H1 (cell line): ENCODE measurements around the gene ARV1. TPM values are rescaled to one million over a fixed set of nuclear protein-coding genes. Genes with fewer than 3 reads are reported as not detected.

ENCODE experiments used
- CTCF ChIA-PET: fragments of 300-600 bp; sonication (Branson Sonifier 250); formaldehyde crosslinking; loops from one replicate; lab custom pipeline; 2021; ENCODE audit not compliant: partially characterized antibody; lab: Charles Lee
- POLR2A ChIA-PET: fragments of 300-600 bp; sonication (Branson Sonifier 250); formaldehyde crosslinking; loops from one replicate; lab custom pipeline; 2021; ENCODE audit warnings: inconsistent platforms; ENCODE audit not compliant: partially characterized antibody; lab: Charles Lee
- DNase-seq, 2 experiments: peaks; one replicate each; pipeline versions ENCODE4 v3.0.0 to v3.0.0-alpha.2; 2010 to 2022; ENCODE audit warnings: low spot score in 2 of 2, low read depth in 1 of 2, mixed read lengths in 1 of 2
- FAIRE-seq: peaks from 2 replicates; lab custom pipeline; 2011; peaks lifted over from hg19 to GRCh38; lab: Jason Lieb, UNC
- H2AFZ ChIP-seq: 2 replicates; pipeline ENCODE4 v1.8.1; 2012; ENCODE audit warnings: low read length, inconsistent platforms
- H2AK5ac ChIP-seq: 2 replicates; pipeline ENCODE4 v1.6.1; 2013; ENCODE audit warnings: low read depth, low read length
- H2BK120ac ChIP-seq: replicated peaks from 2 replicates; pipeline ENCODE3; 2013; ENCODE audit warnings: low read depth, low read length, inconsistent platforms
- H2BK12ac ChIP-seq: 2 replicates; pipeline ENCODE4 v1.6.1; 2013; ENCODE audit warnings: low read depth, low read length
- H2BK15ac ChIP-seq: 2 replicates; pipeline ENCODE4 v1.6.1; 2013; ENCODE audit warnings: low read length
- H2BK20ac ChIP-seq: 2 replicates; pipeline ENCODE4 v1.6.1; 2013; ENCODE audit warnings: low read length
- H2BK5ac ChIP-seq: 2 replicates; pipeline ENCODE4 v1.6.1; 2013; ENCODE audit warnings: low read depth, low read length
- H3K14ac ChIP-seq: 2 replicates; pipeline ENCODE4 v1.6.1; 2013; ENCODE audit warnings: inconsistent platforms; ENCODE audit not compliant: insufficient read length
- H3K18ac ChIP-seq: 2 replicates; pipeline ENCODE4 v1.6.1; 2013; ENCODE audit warnings: low read length; ENCODE audit errors: extremely low read depth
- H3K23ac ChIP-seq: 2 replicates; pipeline ENCODE4 v1.6.1; 2013; ENCODE audit warnings: inconsistent platforms; ENCODE audit not compliant: insufficient read length
- H3K23me2 ChIP-seq: 2 replicates; pipeline ENCODE4 v1.6.1; 2013; ENCODE audit warnings: low read depth, low read length
- H3K27ac ChIP-seq: 2 replicates; pipeline ENCODE4 v1.6.1; 2011; ENCODE audit warnings: low read depth, low read length, inconsistent platforms
- H3K27me3 ChIP-seq, 4 experiments: replicated peaks in 1 of 4; 1 replicate in 1 of 4; 2 replicates in 3 of 4; pipeline versions ENCODE4 v1.6.1 to v1.8.1; 2011 to 2013; ENCODE audit warnings: low read length in 3 of 4, mild to moderate bottlenecking in 3 of 4, inconsistent platforms in 2 of 4, mixed read lengths in 2 of 4, moderate library complexity in 1 of 4; ENCODE audit not compliant: control insufficient read depth in 3 of 4, insufficient read depth in 3 of 4; ENCODE audit errors: extremely low read depth in 1 of 4
- H3K36me3 ChIP-seq, 4 experiments: 2 replicates each; pipeline versions ENCODE4 v1.6.1 to v1.8.1; 2011 to 2013; ENCODE audit warnings: mild to moderate bottlenecking in 4 of 4, low read length in 3 of 4, moderate library complexity in 2 of 4, control low read depth in 1 of 4, inconsistent platforms in 1 of 4; ENCODE audit not compliant: insufficient read depth in 4 of 4, control insufficient read depth in 2 of 4
- H3K4ac ChIP-seq: replicated peaks from 2 replicates; pipeline ENCODE3; 2013; ENCODE audit warnings: low read length, low read depth, mixed read lengths, inconsistent platforms; ENCODE audit not compliant: insufficient read length
- H3K4me1 ChIP-seq, 4 experiments: replicated peaks in 1 of 4; 1 replicate in 1 of 4; 2 replicates in 3 of 4; pipeline versions ENCODE4 v1.6.1 to v1.8.1; 2011 to 2013; ENCODE audit warnings: low read length in 3 of 4, inconsistent platforms in 2 of 4, mixed read lengths in 1 of 4; ENCODE audit not compliant: insufficient read depth in 4 of 4, control insufficient read depth in 3 of 4
- H3K4me2 ChIP-seq, 2 experiments: 2 replicates each; pipeline versions ENCODE4 v1.6.1 to v1.8.1; 2011 to 2013; ENCODE audit warnings: low read depth in 2 of 2, low read length in 2 of 2, control low read depth in 1 of 2, inconsistent platforms in 1 of 2, mild to moderate bottlenecking in 1 of 2; ENCODE audit not compliant: insufficient read depth in 1 of 2
- H3K4me3 ChIP-seq, 4 experiments: fragments of 200-600, 300-600 bp in 1 of 4; sonication (generic), shearing (Covaris generic), sonication (Bioruptor Twin) in 1 of 4; 2 replicates each; pipeline versions ENCODE4 v1.5.1 to v1.8.1; 2011 to 2016; ENCODE audit warnings: low read length in 4 of 4, low read depth in 3 of 4, control low read depth in 2 of 4, inconsistent platforms in 2 of 4, mild to moderate bottlenecking in 2 of 4, mixed read lengths in 1 of 4, moderate library complexity in 1 of 4; ENCODE audit not compliant: insufficient read depth in 2 of 4; ENCODE audit errors: extremely low read depth in 1 of 4
- H3K56ac ChIP-seq: replicated peaks from 2 replicates; pipeline ENCODE3; 2013; ENCODE audit warnings: low read depth, mild to moderate bottlenecking, mixed read lengths, low read length, inconsistent platforms; ENCODE audit not compliant: insufficient read length
- H3K79me1 ChIP-seq: 2 replicates; pipeline ENCODE4 v1.6.1; 2013; ENCODE audit warnings: low read depth, low read length, control low read depth
- H3K79me2 ChIP-seq, 2 experiments: 2 replicates each; pipeline versions ENCODE4 v1.6.1 to v1.8.1; 2012 to 2013; ENCODE audit warnings: low read length in 2 of 2, mild to moderate bottlenecking in 2 of 2, inconsistent platforms in 1 of 2; ENCODE audit not compliant: insufficient read depth in 2 of 2, control insufficient read depth in 1 of 2
- H3K9ac ChIP-seq, 4 experiments: replicated peaks in 1 of 4; 1 replicate in 1 of 4; 2 replicates in 3 of 4; pipeline versions ENCODE4 v1.6.1 to v1.8.1; 2011 to 2013; ENCODE audit warnings: low read depth in 3 of 4, low read length in 3 of 4, control low read depth in 2 of 4, mild to moderate bottlenecking in 2 of 4, moderate library complexity in 2 of 4, inconsistent platforms in 1 of 4; ENCODE audit errors: extremely low read depth in 1 of 4
- H3K9me3 ChIP-seq, 2 experiments: 2 replicates each; pipeline versions ENCODE4 v1.6.1 to v1.8.1; 2012 to 2013; ENCODE audit warnings: mild to moderate bottlenecking in 2 of 2, moderate library complexity in 2 of 2, control low read depth in 1 of 2, inconsistent platforms in 1 of 2, low read depth in 1 of 2, low read length in 1 of 2, mixed read lengths in 1 of 2; ENCODE audit not compliant: insufficient read depth in 2 of 2
- H4K20me1 ChIP-seq, 2 experiments: replicated peaks in 1 of 2; 2 replicates each; pipeline versions ENCODE3 to v1.8.1; 2011 to 2013; ENCODE audit warnings: inconsistent platforms in 2 of 2, low read length in 2 of 2, mild to moderate bottlenecking in 1 of 2; ENCODE audit not compliant: insufficient read depth in 2 of 2, control insufficient read depth in 1 of 2
- H4K5ac ChIP-seq: 2 replicates; pipeline ENCODE4 v1.6.1; 2013; ENCODE audit warnings: low read length, low read depth, mixed read lengths, inconsistent platforms; ENCODE audit not compliant: insufficient read length
- H4K8ac ChIP-seq: 2 replicates; pipeline ENCODE4 v1.8.0; 2013; ENCODE audit warnings: mild to moderate bottlenecking, moderate library complexity, low read length, inconsistent platforms; ENCODE audit not compliant: insufficient read depth; ENCODE audit errors: extremely low read depth
- H4K91ac ChIP-seq: replicated peaks from 2 replicates; pipeline ENCODE3; 2013; ENCODE audit warnings: low read length, mixed read lengths, inconsistent platforms; ENCODE audit not compliant: insufficient read length
- ATF2 ChIP-seq: IDR thresholded peaks from 2 replicates; pipeline ENCODE4 v1.6.1; 2012; ENCODE audit warnings: low read length, inconsistent platforms
- ATF3 ChIP-seq: IDR thresholded peaks from 2 replicates; pipeline ENCODE4 v1.6.1; 2011; ENCODE audit warnings: low read depth, mild to moderate bottlenecking, low read length; ENCODE audit not compliant: insufficient read depth
- BACH1 ChIP-seq: IDR thresholded peaks from 2 replicates; pipeline ENCODE4 v1.6.1; 2012; ENCODE audit warnings: low read length, improper control_type of control experiment
- CBX8 ChIP-seq: fragments of 300-800, 300-1000 bp; sonication (generic); IDR thresholded peaks from 2 replicates; pipeline ENCODE4 v1.7.1; 2016; ENCODE audit warnings: low read depth, low read length, borderline replicate concordance
- CTBP2 ChIP-seq: IDR thresholded peaks from 2 replicates; pipeline ENCODE4 v1.7.0; 2011; ENCODE audit warnings: borderline replicate concordance, mild to moderate bottlenecking, moderate library complexity, mixed read lengths, low read length; ENCODE audit not compliant: insufficient read depth, insufficient read length
- NANOG ChIP-seq: IDR thresholded peaks from 2 replicates; pipeline ENCODE4 v1.6.1; 2011; ENCODE audit warnings: low read length, low read depth, mild to moderate bottlenecking, inconsistent platforms; ENCODE audit not compliant: insufficient read depth, poor library complexity, severe bottlenecking
- POU5F1 ChIP-seq: IDR thresholded peaks from 2 replicates; pipeline ENCODE4 v1.6.1; 2011; ENCODE audit warnings: low read depth, mild to moderate bottlenecking, low read length, moderate library complexity
- RNF2 ChIP-seq: fragments of 200-900, 300-1000 bp; sonication (generic); IDR thresholded peaks from 2 replicates; pipeline ENCODE4 v1.7.1; 2016; ENCODE audit warnings: borderline replicate concordance, low read depth, mild to moderate bottlenecking, antibody characterized with exemption, low read length; ENCODE audit not compliant: poor library complexity, severe bottlenecking; ENCODE audit errors: missing control alignments
- TBP ChIP-seq: IDR thresholded peaks from 2 replicates; pipeline ENCODE4 v1.6.1; 2011; ENCODE audit warnings: low read depth, low read length, improper control_type of control experiment
- YY1 ChIP-seq: IDR thresholded peaks from 2 replicates; pipeline ENCODE4 v1.6.1; 2011; ENCODE audit warnings: low read depth, mild to moderate bottlenecking, low read length
- WGBS, 2 experiments: shearing (Covaris generic) in 1 of 2; methylation state at CpG; one replicate each; pipeline versions ENCODE4 v1.1.6 to v1.1.7; 2013 to 2015; ENCODE audit warnings: low lambda C conversion rate in 2 of 2, mixed read lengths in 2 of 2, inconsistent platforms in 1 of 2, low coverage in 1 of 2, missing lambda C conversion rate in 1 of 2; ENCODE audit not compliant: insufficient replicate concordance in 2 of 2, insufficient coverage in 1 of 2, insufficient read length in 1 of 2; ENCODE audit errors: extremely low coverage in 1 of 2, missing lambda C conversion rate in 1 of 2; 5-methylcytosine and 5-hydroxymethylcytosine counted together
- polyA plus RNA-seq, 7 experiments: library from polyadenylated mRNA; depleted of rRNA in 3 of 7; stranded (reverse) in 5 of 7; unstranded in 2 of 7; fragments of >200 nt in 5 of 7; fragments of 200-250 nt in 2 of 7; gene quantifications; 1 replicate in 5 of 7; 2 replicates in 1 of 7; 4 replicates in 1 of 7; pipeline versions ENCODE4 v1.2.1 to v1.2.3, GENCODE V29; 2011 to 2013; ENCODE audit warnings: missing spikeins in 2 of 7, mixed read lengths in 2 of 7
- total RNA-seq: library from RNA; stranded (reverse); fragmentation: NEBNext Ultra II Directional; extraction: Animal tissue kit (Norgen Biotek cat#: 25700); gene quantifications from 2 replicates; pipeline ENCODE4 v1.2.1, GENCODE V29; 2021
- TF ChIP-seq, protein P1 (sequence below): IDR thresholded peaks from 2 replicates; pipeline ENCODE4 v1.6.1; 2012; ENCODE audit warnings: inconsistent platforms

The ARV1 gene
- total and polyA plus RNA-seq, 2 of the 8 experiments (the other 6 are each of a cell fraction or from before 2014, with no cell fraction given), result 13.1 to 13.4 TPM

- Histone ChIP-seq H3K23ac (no peak overlapping the region), H4K20me1 (peaks cover 13 to 33% of the 10 kb centered on the region in 2 experiments), H4K91ac (no peak overlapping the region), H2BK120ac (no peak overlapping the region), H2BK20ac (no peak overlapping the region), H4K5ac (no peak overlapping the region), H3K79me1 (no peaks in the 10 kb centered on the region), H3K4me3 (no peak overlapping the region), H2AFZ (no peak overlapping the region), H3K14ac (no peak overlapping the region), H3K23me2 (no peaks in the 10 kb centered on the region; the same call in 1 of the 2 replicates), H3K4me2 (no peak overlapping the region), H2BK5ac (no peak overlapping the region), H3K18ac (no peak overlapping the region), H3K9me3 (no peaks in the 10 kb centered on the region), H2BK15ac (no peak overlapping the region), H3K36me3 (peaks cover 0 to 2% (median 0%) of the 10 kb centered on the region in 4 experiments; a peak in 2 of 8 replicates), H2BK12ac (no peak overlapping the region), H2AK5ac (no peak overlapping the region), H3K9ac (no peak overlapping the region), H3K79me2 (no peaks in the 10 kb centered on the region), H3K4me1 (peaks cover 0 to 6% (median 0%) of the 10 kb centered on the region in 4 experiments; a peak in 4 of 7 replicates), H3K4ac (no peak overlapping the region), H3K56ac (no peak overlapping the region), H4K8ac (no peak overlapping the region), H3K27ac (no peak overlapping the region), H3K27me3 (peaks cover 37 to 56% (median 52%) of the 10 kb centered on the region in 4 experiments)
- POLR2A ChIA-PET, result no interaction called here
- 94% methylated on average over 7 of the region's 7 CpGs; no CpG with 5 or more reads in 1 of the 2 experiments for WGBS, 2 experiments
- no peak for DNase-seq
- no peak for FAIRE-seq
- CTCF ChIA-PET, result interaction anchor here (1.0 to 1.3 kb wide), 2 partner anchors 65 to 184 kb away, joined by 3 read pairs; no protein-coding TSS in a partner anchor
- TF ChIP-seq ATF2, result no peak
- TF ChIP-seq ATF3, result no peak
- TF ChIP-seq RNF2, result no peak
- TF ChIP-seq, protein P1, sequence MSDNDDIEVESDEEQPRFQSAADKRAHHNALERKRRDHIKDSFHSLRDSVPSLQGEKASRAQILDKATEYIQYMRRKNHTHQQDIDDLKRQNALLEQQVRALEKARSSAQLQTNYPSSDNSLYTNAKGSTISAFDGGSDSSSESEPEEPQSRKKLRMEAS, result no peak
- TF ChIP-seq TBP, result no peak
- TF ChIP-seq CBX8, result no peak
- TF ChIP-seq POU5F1, result no peak
- no peak for TF ChIP-seq BACH1
- TF ChIP-seq YY1, result no peak
- no peak for TF ChIP-seq NANOG
- no peak for TF ChIP-seq CTBP2
These were observed 8.1 kb downstream of the ARV1 start for GRCh38 chr1:230986976-230987375.
